ENCODE data around the gene NIPBL. TPM values are rescaled to one million over a fixed set of nuclear protein-coding genes. Genes with fewer than 3 reads are reported as not detected.

The NIPBL gene
- total and polyA plus RNA-seq, 10 of the 15 experiments (the other 5 are each of a cell fraction or from before 2014, with no cell fraction given), result 10.4 to 50.4 (median 20.2) TPM

- ATAC-seq, result no peak
- intact Hi-C loops (cut with micrococcal nuclease; ENCODE audit: unreplicated experiment) (loop anchor here (5.0 kb wide), 1 partner anchor 236 kb away; no protein-coding TSS in a partner anchor), in situ Hi-C loops (cut with MboI) (no loop called here)
- Histone ChIP-seq H4K20me1 (ENCODE audit: control insufficient read depth, insufficient read depth) (no peaks in the 10 kb centered on the region), H3K9me3 (replicated peaks; ENCODE audit: control insufficient read depth, insufficient read depth, low read length) (no peaks in the 10 kb centered on the region), H2AFZ (ENCODE audit: control insufficient read depth, low read depth, low read length) (no peak overlapping the region), H3K4me3 (no peak overlapping the region), H3K36me3 (ENCODE audit: control insufficient read depth in 2 of 2, insufficient read depth in 2 of 2, low read length in 1 of 2) (peaks cover 0 to 12% of the 10 kb centered on the region in 2 experiments; a peak in 3 of 4 replicates), H3K27ac (ENCODE audit: control insufficient read depth, insufficient read depth) (no peak overlapping the region), H3K79me2 (ENCODE audit: control insufficient read depth, insufficient read depth, low read length) (no peaks in the 10 kb centered on the region), H3K4me1 (ENCODE audit: control insufficient read depth, insufficient read depth, low read length) (no peaks in the 10 kb centered on the region), H3K9ac (ENCODE audit: control insufficient read depth, insufficient read depth, low read length) (no peak overlapping the region), H3K27me3 (replicated peaks in 1 of 2; ENCODE audit: control insufficient read depth in 2 of 2, insufficient read depth in 2 of 2, low read length in 1 of 2) (no peaks in the 10 kb centered on the region), H3K4me2 (ENCODE audit: control insufficient read depth, insufficient read depth) (no peak overlapping the region)
- TF ChIP-seq CUX1 (IDR thresholded peaks at IDR 0.05; ENCODE audit: insufficient replicate concordance, low read depth, low read length) (no peak), MXI1 (IDR thresholded peaks at IDR 0.05; ENCODE audit: low read depth, low read length) (no peak), CEBPB (IDR thresholded peaks at IDR 0.05; ENCODE audit: borderline replicate concordance in 1 of 2, low read depth in 2 of 2, low read length in 2 of 2) (no peak), SMAD5 (IDR thresholded peaks at IDR 0.05; ENCODE audit: low read depth) (no peak), ZNF274 (IDR thresholded peaks at IDR 0.05; ENCODE audit: insufficient read depth, insufficient read length) (no peak), KDM1A (IDR thresholded peaks at IDR 0.05; ENCODE audit: borderline replicate concordance) (no peak), SIX5 (IDR thresholded peaks at IDR 0.05; ENCODE audit: low read depth, low read length, severe bottlenecking) (no peak)
- 95% methylated on average over 2 of the region's 2 CpGs for WGBS (ENCODE audit: insufficient coverage, insufficient replicate concordance, low lambda C conversion rate, missing lambda C conversion rate)
- ChIA-PET RAD21 (ENCODE audit: unreplicated experiment) (no interaction called here), CTCF (no interaction called here), SMC1A (ENCODE audit: uncharacterized antibody, unreplicated experiment) (no interaction called here), POLR2A (no interaction called here)
- no peak for FAIRE-seq
- no TSS peak for BruUV-seq (replicated peaks)
- DNase-seq (ENCODE audit: low read depth, low spot score), result no peak
These were observed 180.2 kb downstream of the NIPBL start for GRCh38 chr5:37056762-37057161.
